GM21526 (cell line): ENCODE data around the gene ALMS1.

ENCODE experiments used
- ATAC-seq: cut with Tn5 transposase; IDR thresholded peaks from one replicate; pipeline ENCODE4 v1.9.1; 2021; ENCODE audit warnings: moderate library complexity; ENCODE audit not compliant: unreplicated experiment, low FRiP score

ALMS1 gene

GRCh38 chr2:73654175-73654574 is 268.5 kb downstream of the ALMS1 start:
- ATAC-seq, result no peak
